Keratinocyte (primary cell): ENCODE results near the gene NRG2. TPM values are rescaled to one million over a fixed set of nuclear protein-coding genes. Genes with fewer than 3 reads are reported as not detected.

ENCODE experiments used
- DNase-seq: peaks from one replicate; pipeline ENCODE4 v3.0.0-alpha.2; 2011; ENCODE audit warnings: low read depth, missing footprints, low spot score
- FAIRE-seq: peaks from 2 replicates; lab custom pipeline; 2011; peaks lifted over from hg19 to GRCh38; lab: Jason Lieb, UNC
- H2AFZ ChIP-seq: 2 replicates; pipeline ENCODE4 v1.6.0; 2012; ENCODE audit warnings: low read length, control low read depth, inconsistent platforms; ENCODE audit not compliant: control insufficient read depth
- H3K27ac ChIP-seq: 2 replicates; pipeline ENCODE4 v1.5.1; 2011; ENCODE audit warnings: low read length; ENCODE audit not compliant: control insufficient read depth, insufficient read depth
- H3K27me3 ChIP-seq: 3 replicates; pipeline ENCODE4 v1.6.0; 2011; ENCODE audit warnings: low read length; ENCODE audit not compliant: control insufficient read depth, insufficient read depth; ENCODE audit errors: extremely low read depth
- H3K36me3 ChIP-seq, 2 experiments: 2 replicates in 1 of 2; 3 replicates in 1 of 2; pipeline ENCODE4 v1.5.1; 2011; ENCODE audit warnings: low read length in 2 of 2, mild to moderate bottlenecking in 1 of 2; ENCODE audit not compliant: control insufficient read depth in 2 of 2, insufficient read depth in 2 of 2; ENCODE audit errors: extremely low read depth in 1 of 2
- H3K4me1 ChIP-seq: 3 replicates; pipeline ENCODE4 v1.5.1; 2011; ENCODE audit warnings: low read length; ENCODE audit not compliant: control insufficient read depth, insufficient read depth; ENCODE audit errors: extremely low read depth
- H3K4me2 ChIP-seq: 3 replicates; pipeline ENCODE4 v1.6.0; 2011; ENCODE audit warnings: low read depth, low read length; ENCODE audit not compliant: control insufficient read depth, insufficient read depth; ENCODE audit errors: extremely low read depth
- H3K4me3 ChIP-seq, 3 experiments: fragments of 200-600 bp in 1 of 3; sonication (generic) in 1 of 3; 2 replicates in 2 of 3; 3 replicates in 1 of 3; pipeline ENCODE4 v1.5.1; 2011 to 2016; ENCODE audit warnings: low read length in 3 of 3, mild to moderate bottlenecking in 3 of 3, control low read depth in 2 of 3, inconsistent platforms in 1 of 3, low read depth in 1 of 3, mixed read lengths in 1 of 3, mixed run types in 1 of 3, moderate library complexity in 1 of 3; ENCODE audit not compliant: control insufficient read depth in 2 of 3, insufficient read depth in 2 of 3; ENCODE audit errors: extremely low read depth in 1 of 3
- H3K79me2 ChIP-seq: 2 replicates; pipeline ENCODE4 v1.6.0; 2012; ENCODE audit warnings: low read length; ENCODE audit not compliant: control insufficient read depth, insufficient read depth
- H3K9ac ChIP-seq: 3 replicates; pipeline ENCODE4 v1.6.0; 2011; ENCODE audit warnings: low read length; ENCODE audit not compliant: control insufficient read depth, insufficient read depth; ENCODE audit errors: extremely low read depth
- H3K9me1 ChIP-seq: 3 replicates; pipeline ENCODE4 v1.6.0; 2011; ENCODE audit warnings: low read length; ENCODE audit not compliant: control insufficient read depth, insufficient read depth; ENCODE audit errors: extremely low read depth
- H3K9me3 ChIP-seq: 2 replicates; pipeline ENCODE4 v1.5.1; 2012; ENCODE audit warnings: low read depth, low read length; ENCODE audit not compliant: control insufficient read depth
- H4K20me1 ChIP-seq: 3 replicates; pipeline ENCODE4 v1.6.0; 2011; ENCODE audit warnings: low read length; ENCODE audit not compliant: control insufficient read depth, insufficient read depth; ENCODE audit errors: extremely low read depth
- EZH2 ChIP-seq: IDR thresholded peaks from one replicate; pipeline ENCODE4 v1.6.1; 2012; ENCODE audit warnings: inconsistent platforms, mild to moderate bottlenecking, low read length, moderate library complexity
- dilution Hi-C: fragments of 300-500 bp; cut with MboI; formaldehyde crosslinking; loops from one replicate; pipeline ENCODE4 v1.7.0; 2020; ENCODE audit warnings: low sequenced_read_pairs; ENCODE audit not compliant: extremely low pct_ligation_motif_present
- polyA plus RNA-seq, 5 experiments: library from polyadenylated mRNA; depleted of rRNA in 3 of 5; stranded (reverse) in 3 of 5; stranded (forward) in 1 of 5; unstranded in 1 of 5; fragments of >200 nt; gene quantifications; 1 replicate in 1 of 5; 2 replicates in 3 of 5; 3 replicates in 1 of 5; pipeline versions ENCODE4 v1.2.1 to v1.2.3, GENCODE V29; 2011 to 2012; ENCODE audit warnings: missing spikeins in 2 of 5, low read depth in 1 of 5, low replicate concordance in 1 of 5
- TF ChIP-seq, protein P1 (sequence below), 3 experiments: IDR thresholded peaks in 1 of 3; conservative IDR thresholded peaks in 1 of 3; optimal IDR thresholded peaks in 1 of 3; 2 replicates in 2 of 3; 3 replicates in 1 of 3; pipeline versions ENCODE3 to v1.5.1; 2011; ENCODE audit warnings: low read length in 3 of 3, mild to moderate bottlenecking in 3 of 3, moderate library complexity in 2 of 3, control low read depth in 1 of 3, inconsistent platforms in 1 of 3; ENCODE audit not compliant: insufficient read depth in 2 of 3; ENCODE audit errors: extremely low read depth in 1 of 3

Gene NRG2
- polyA plus RNA-seq, 1 donor (not counting 4 experiments of a cell fraction or from before 2014, with no cell fraction given) = 0.13 TPM

DNA sequence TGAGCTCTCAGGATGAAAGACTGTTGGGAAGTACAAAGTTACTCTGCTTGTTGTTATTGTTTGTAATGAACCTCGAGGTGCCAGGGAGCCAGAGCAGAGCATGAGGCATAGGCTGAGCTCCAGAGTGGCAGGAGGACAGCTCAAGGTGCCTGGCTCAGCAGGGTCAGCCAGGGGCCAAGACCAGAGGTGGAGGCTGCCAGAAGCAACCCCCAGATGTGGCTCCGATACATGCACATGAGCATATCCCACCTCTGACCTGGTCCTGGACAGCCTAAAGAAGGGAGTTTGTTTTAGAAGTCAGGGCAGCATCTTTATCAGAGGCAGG, 141.9 kb downstream of the NRG2 start:
- peaks cover 3% of the 10 kb centered on the region for H4K20me1 ChIP-seq
- DNase-seq (no peak), FAIRE-seq (no peak)
- H3K79me2 ChIP-seq = no peaks in the 10 kb centered on the region
- no peak overlapping the region for H3K9ac ChIP-seq
- H3K27ac ChIP-seq = no peak overlapping the region
- H3K36me3 ChIP-seq = no peaks in the 10 kb centered on the region
- H3K9me1 ChIP-seq = no peaks in the 10 kb centered on the region
- H3K4me1 ChIP-seq = peaks cover 3% of the 10 kb centered on the region
- H3K4me3 ChIP-seq = no peak overlapping the region
- H3K27me3 ChIP-seq = peaks cover 55% of the 10 kb centered on the region
- dilution Hi-C loops = no loop called here
- no peaks in the 10 kb centered on the region for H3K9me3 ChIP-seq
- H3K4me2 ChIP-seq = no peak overlapping the region
- TF ChIP-seq, protein P1, sequence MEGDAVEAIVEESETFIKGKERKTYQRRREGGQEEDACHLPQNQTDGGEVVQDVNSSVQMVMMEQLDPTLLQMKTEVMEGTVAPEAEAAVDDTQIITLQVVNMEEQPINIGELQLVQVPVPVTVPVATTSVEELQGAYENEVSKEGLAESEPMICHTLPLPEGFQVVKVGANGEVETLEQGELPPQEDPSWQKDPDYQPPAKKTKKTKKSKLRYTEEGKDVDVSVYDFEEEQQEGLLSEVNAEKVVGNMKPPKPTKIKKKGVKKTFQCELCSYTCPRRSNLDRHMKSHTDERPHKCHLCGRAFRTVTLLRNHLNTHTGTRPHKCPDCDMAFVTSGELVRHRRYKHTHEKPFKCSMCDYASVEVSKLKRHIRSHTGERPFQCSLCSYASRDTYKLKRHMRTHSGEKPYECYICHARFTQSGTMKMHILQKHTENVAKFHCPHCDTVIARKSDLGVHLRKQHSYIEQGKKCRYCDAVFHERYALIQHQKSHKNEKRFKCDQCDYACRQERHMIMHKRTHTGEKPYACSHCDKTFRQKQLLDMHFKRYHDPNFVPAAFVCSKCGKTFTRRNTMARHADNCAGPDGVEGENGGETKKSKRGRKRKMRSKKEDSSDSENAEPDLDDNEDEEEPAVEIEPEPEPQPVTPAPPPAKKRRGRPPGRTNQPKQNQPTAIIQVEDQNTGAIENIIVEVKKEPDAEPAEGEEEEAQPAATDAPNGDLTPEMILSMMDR (optimal IDR thresholded peaks at IDR 0.05 in 1 of 3, IDR thresholded peaks at IDR 0.05 in 1 of 3, conservative IDR thresholded peaks at IDR 0.05 in 1 of 3; ENCODE audit: extremely low read depth in 1 of 3, insufficient read depth in 2 of 3, low read length in 3 of 3) = no peak
- TF ChIP-seq EZH2 = no peak
- H2AFZ ChIP-seq = no peak overlapping the region

DNA sequence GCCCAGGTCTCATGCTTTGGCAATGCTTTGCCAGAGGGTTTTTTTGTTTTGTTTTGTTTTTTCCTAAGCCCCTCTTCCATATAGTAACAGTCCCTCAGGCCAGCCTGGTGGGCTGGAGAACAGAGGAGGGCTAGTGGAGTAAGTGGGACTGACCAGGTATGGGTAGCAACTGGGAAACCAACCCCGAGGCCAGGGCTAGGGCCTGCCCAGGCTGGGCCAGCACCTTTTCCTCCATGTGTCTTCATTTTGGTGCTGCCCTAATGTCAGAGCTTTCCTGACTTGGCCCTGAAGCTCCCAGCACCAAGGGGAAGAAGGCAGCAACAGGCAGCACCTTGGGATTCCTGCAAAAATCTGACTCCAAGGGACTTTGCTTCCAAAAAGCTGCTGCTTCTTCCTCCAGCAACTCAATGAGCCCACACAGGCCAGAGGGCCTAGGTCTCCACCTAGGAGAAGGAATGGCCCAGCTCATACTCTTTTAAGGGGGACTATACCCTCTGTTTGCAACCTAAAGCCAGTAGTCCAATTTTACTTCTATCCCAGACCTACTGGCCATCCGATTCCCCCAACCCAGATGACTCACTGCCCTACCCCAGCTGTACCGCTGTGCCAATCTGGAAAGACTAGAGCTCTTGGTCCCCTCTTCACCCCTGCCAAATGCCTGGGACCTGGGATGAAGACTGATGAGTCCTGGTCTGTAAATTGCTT, 142.4 kb downstream of the NRG2 start:
- FAIRE-seq (no peak), DNase-seq (no peak)
- Histone ChIP-seq H3K4me1 (peaks cover 3% of the 10 kb centered on the region), H3K27me3 (peaks cover 58% of the 10 kb centered on the region), H3K9me1 (no peaks in the 10 kb centered on the region), H2AFZ (no peak overlapping the region), H4K20me1 (peaks cover 3% of the 10 kb centered on the region), H3K79me2 (no peaks in the 10 kb centered on the region), H3K4me2 (no peak overlapping the region), H3K9me3 (no peaks in the 10 kb centered on the region), H3K27ac (no peak overlapping the region), H3K36me3 (no peaks in the 10 kb centered on the region), H3K9ac (no peak overlapping the region), H3K4me3 (no peak overlapping the region)
- no peak for TF ChIP-seq EZH2
- TF ChIP-seq, protein P1 (optimal IDR thresholded peaks at IDR 0.05 in 1 of 3, IDR thresholded peaks at IDR 0.05 in 1 of 3, conservative IDR thresholded peaks at IDR 0.05 in 1 of 3; ENCODE audit: extremely low read depth in 1 of 3, insufficient read depth in 2 of 3, low read length in 3 of 3) = no peak
- dilution Hi-C loops = no loop called here
